Small intestine (tissue), 7 donors: Measurements from ENCODE around the gene PCSK5. TPM values are rescaled to one million over a fixed set of nuclear protein-coding genes. Genes with fewer than 3 reads are reported as not detected.

Experiments
- DNase-seq, 2 donors: peaks; one replicate each; pipeline versions ENCODE4 v3.0.0 to v3.0.0-alpha.2; 2013
- FAIRE-seq: peaks from 2 replicates; lab custom pipeline; 2012; peaks lifted over from hg19 to GRCh38; lab: Jason Lieb, UNC
- H3K27ac ChIP-seq, 3 donors: one replicate each; pipeline ENCODE4 v1.5.1; 2013; ENCODE audit warnings: low read length in 2 of 3, mild to moderate bottlenecking in 2 of 3, control low read depth in 1 of 3, inconsistent platforms in 1 of 3, low read depth in 1 of 3, moderate library complexity in 1 of 3
- H3K27me3 ChIP-seq, 3 donors: one replicate each; pipeline ENCODE4 v1.6.1; 2013; ENCODE audit warnings: low read length in 3 of 3, inconsistent platforms in 1 of 3; ENCODE audit not compliant: control insufficient read depth in 3 of 3, insufficient read depth in 3 of 3
- H3K36me3 ChIP-seq, 3 donors: one replicate each; pipeline ENCODE4 v1.6.1; 2013; ENCODE audit warnings: low read length in 3 of 3, inconsistent platforms in 1 of 3, low read depth in 1 of 3, mild to moderate bottlenecking in 1 of 3, moderate library complexity in 1 of 3; ENCODE audit not compliant: control insufficient read depth in 3 of 3, insufficient read depth in 2 of 3
- H3K4me1 ChIP-seq, 3 donors: one replicate each; pipeline ENCODE4 v1.6.1; 2013; ENCODE audit warnings: low read length in 2 of 3, inconsistent platforms in 1 of 3, low read depth in 1 of 3, mild to moderate bottlenecking in 1 of 3, moderate library complexity in 1 of 3; ENCODE audit not compliant: control insufficient read depth in 3 of 3, insufficient read depth in 2 of 3
- H3K4me3 ChIP-seq, 3 donors: one replicate each; pipeline ENCODE4 v1.5.1; 2013; ENCODE audit warnings: low read length in 3 of 3, control low read depth in 1 of 3, inconsistent platforms in 1 of 3, low read depth in 1 of 3, mild to moderate bottlenecking in 1 of 3, moderate library complexity in 1 of 3
- H3K9me3 ChIP-seq, 2 donors: one replicate each; pipeline ENCODE4 v1.6.1; 2013; ENCODE audit warnings: low read depth in 1 of 2, low read length in 1 of 2; ENCODE audit not compliant: control insufficient read depth in 2 of 2, insufficient read depth in 1 of 2
- WGBS, 3 donors: extraction: QIAGEN DNeasy Blood & Tissue Kit; methylation state at CpG; one replicate each; pipeline ENCODE4 v1.1.7; 2013; 5-methylcytosine and 5-hydroxymethylcytosine counted together
- polyA plus RNA-seq, 4 donors: library from polyadenylated mRNA; stranded (reverse) in 3 of 4; unstranded in 1 of 4; fragments of 200-250 nt in 3 of 4; fragments of 120-200 nt in 1 of 4; gene quantifications; one replicate each; pipeline versions ENCODE4 v1.2.1 to v1.2.3, GENCODE V29; 2013
- donor health status: healthy with polysubstance abuse.
- donor health status: control.
- donor health status: control.
- donor health status: Bipolar disorder and iron deficiency.
- donor health status: healthy.

The PCSK5 gene
- polyA plus RNA-seq, 4 donors, result 10.3 to 92.3 (median 16.6) TPM

DNA sequence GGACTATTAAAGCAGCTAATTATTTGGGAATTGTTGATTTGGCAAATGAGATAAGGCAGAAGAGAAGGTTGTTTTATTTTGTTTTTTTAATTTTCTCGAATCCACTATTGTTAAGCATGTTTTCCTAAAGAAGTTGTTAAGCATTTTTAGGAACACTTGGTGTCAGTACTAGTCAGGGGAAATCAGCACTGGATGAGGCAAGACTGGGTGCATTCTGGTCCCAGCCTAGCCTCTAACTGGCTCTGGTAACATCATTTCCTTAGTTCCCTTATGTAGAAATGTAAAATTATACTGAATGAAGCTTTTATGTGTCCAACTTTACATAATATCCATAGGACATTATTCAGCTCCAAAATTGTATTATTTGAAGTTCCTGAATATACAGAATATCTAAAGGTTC is 196.1 kb downstream of the PCSK5 start:
- Histone ChIP-seq H3K4me3 (no peak overlapping the region), H3K27me3 (no peaks in the 10 kb centered on the region), H3K36me3 (peaks cover 0 to 24% (median 15%) of the 10 kb centered on the region in 3 donors), H3K4me1 (peaks cover 0 to 6% (median 0%) of the 10 kb centered on the region in 3 donors), H3K9me3 (no peaks in the 10 kb centered on the region), H3K27ac (no peak overlapping the region)
- FAIRE-seq, result no peak
- DNase-seq, result no peak
- WGBS, 3 donors, result 77 to 88% (median 86%) methylated on average over 1 of the region's 1 CpG

DNA sequence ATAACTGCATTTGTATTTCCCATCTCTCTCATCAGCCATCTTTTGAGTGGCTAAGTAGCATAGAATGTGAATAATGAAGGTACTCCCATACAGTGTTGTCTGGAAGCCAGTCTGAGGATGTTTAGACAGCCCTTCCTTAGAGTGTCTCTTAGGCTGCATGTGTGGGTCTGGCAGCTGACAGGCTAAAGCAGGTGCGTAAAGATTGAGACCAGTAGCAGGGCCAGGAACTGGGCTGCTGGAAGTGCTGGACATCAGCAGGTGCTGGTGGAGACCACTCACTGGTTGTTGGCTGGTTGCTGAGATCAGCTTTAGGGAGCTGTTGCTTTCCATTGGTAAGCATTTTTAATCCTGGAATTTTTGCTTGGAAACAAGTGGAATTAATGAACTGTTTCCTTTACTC is 197.5 kb downstream of the PCSK5 start:
- H3K4me3 ChIP-seq, result no peak overlapping the region
- H3K4me1 ChIP-seq, result peaks cover 0 to 6% (median 0%) of the 10 kb centered on the region in 3 donors
- no peaks in the 10 kb centered on the region for H3K27me3 ChIP-seq
- H3K27ac ChIP-seq, result no peak overlapping the region
- no peaks in the 10 kb centered on the region for H3K9me3 ChIP-seq
- no peak for DNase-seq
- 93 to 100% (median 96%) methylated on average over 1 of the region's 1 CpG for WGBS, 3 donors
- FAIRE-seq, result no peak
- H3K36me3 ChIP-seq, result peaks cover 0 to 31% (median 24%) of the 10 kb centered on the region in 3 donors

DNA sequence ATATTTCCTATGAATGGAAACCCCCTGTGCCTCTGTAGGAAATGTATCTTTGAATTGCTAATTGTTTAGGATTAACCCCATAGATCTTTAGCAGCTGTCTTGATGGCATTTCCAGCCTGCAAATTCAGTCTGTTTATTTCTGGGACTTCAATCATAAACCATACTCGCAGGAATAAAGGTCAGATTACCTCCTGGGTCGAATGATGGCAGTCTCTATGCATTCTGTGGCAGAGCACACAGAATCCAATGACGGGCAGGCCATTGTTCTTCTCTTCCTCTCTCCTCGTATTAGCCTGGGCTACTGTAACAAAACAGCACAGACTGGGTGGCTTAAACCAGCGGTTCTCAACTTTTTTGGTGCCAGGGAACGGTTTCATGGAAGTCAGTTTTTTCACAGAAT is 199.9 kb downstream of the PCSK5 start:
- Histone ChIP-seq H3K4me1 (peaks cover 0 to 9% (median 0%) of the 10 kb centered on the region in 3 donors), H3K4me3 (no peak overlapping the region), H3K36me3 (peaks cover 0 to 33% (median 21%) of the 10 kb centered on the region in 3 donors), H3K27me3 (no peaks in the 10 kb centered on the region), H3K27ac (no peak overlapping the region), H3K9me3 (no peaks in the 10 kb centered on the region)
- DNase-seq (no peak), FAIRE-seq (no peak)
- WGBS, 3 donors, result 63 to 70% (median 68%) methylated on average over 6 of the region's 6 CpGs

DNA sequence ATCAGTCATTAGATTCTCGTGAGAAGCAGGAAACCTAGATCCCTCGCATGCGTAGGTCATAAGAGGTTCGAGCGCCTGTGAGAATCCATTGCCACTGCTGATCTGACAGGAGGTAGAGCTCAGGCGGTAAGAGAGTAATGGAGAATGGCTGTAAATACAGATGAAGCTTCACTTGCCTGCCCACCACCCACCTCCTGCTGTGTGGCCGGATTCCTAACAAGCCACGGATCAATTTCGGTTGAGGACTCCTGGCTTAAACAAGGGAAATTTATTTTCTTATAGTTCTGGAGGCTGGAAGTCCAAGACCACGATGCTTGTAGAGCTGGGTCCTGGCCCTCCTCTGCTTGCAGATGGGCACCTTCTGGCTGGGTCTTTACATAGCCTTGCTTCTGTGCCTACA is 200.4 kb downstream of the PCSK5 start:
- Histone ChIP-seq H3K4me1 (peaks cover 0 to 13% (median 0%) of the 10 kb centered on the region in 3 donors), H3K4me3 (no peak overlapping the region), H3K9me3 (no peaks in the 10 kb centered on the region), H3K27me3 (no peaks in the 10 kb centered on the region), H3K27ac (no peak overlapping the region), H3K36me3 (peaks cover 0 to 37% (median 23%) of the 10 kb centered on the region in 3 donors)
- FAIRE-seq (no peak), DNase-seq (no peak)
- WGBS, 3 donors, result 90 to 92% (median 91%) methylated on average over 10 of the region's 10 CpGs

DNA sequence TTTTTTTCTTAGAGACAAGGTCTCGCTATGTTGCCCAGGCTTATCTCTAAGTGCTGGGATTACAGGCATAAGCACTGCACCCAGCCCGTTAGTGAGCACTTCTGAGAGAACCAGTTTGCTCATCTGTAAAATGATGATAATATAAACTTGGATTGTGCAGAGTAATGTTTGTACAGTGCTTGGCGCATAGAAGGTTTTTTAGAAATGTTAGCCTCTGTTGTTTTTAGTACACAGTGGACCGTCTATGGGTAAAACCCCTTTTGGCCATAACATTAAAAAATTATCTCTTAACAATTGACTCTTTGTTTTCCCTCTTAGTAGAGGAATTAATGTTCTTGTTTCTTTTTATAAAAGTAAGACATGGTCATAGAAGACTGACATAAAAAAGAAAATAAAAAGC is 202.1 kb downstream of the PCSK5 start:
- H3K9me3 ChIP-seq, result no peaks in the 10 kb centered on the region
- no peak overlapping the region for H3K4me3 ChIP-seq
- DNase-seq (no peak), FAIRE-seq (no peak)
- H3K36me3 ChIP-seq, result peaks cover 4 to 46% (median 24%) of the 10 kb centered on the region in 3 donors
- peaks cover 0 to 8% (median 0%) of the 10 kb centered on the region in 3 donors for H3K4me1 ChIP-seq
- WGBS, 3 donors, result 47 to 53% (median 52%) methylated on average over 4 of the region's 4 CpGs
- H3K27me3 ChIP-seq, result no peaks in the 10 kb centered on the region
- no peak overlapping the region for H3K27ac ChIP-seq

DNA sequence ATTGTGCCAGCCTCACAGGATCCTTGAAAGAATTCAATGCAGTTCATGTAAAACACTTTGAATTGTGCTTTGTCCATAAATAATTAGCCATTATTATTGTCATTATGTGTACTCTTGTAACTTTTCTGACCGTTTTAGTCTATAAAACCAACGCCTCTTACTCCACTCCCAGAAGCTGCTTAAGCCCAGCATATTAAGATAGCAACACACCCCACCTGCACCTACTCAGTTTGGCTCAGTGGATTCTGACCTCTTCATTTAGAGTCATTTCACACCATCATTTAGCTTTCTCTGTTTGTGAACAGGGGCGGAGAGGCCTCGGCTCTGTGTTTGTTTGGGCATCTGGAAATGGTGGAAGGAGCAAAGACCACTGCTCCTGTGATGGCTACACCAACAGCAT is 205.1 kb downstream of the PCSK5 start:
- Histone ChIP-seq H3K27ac (no peak overlapping the region), H3K27me3 (no peaks in the 10 kb centered on the region), H3K4me3 (no peak overlapping the region), H3K9me3 (no peaks in the 10 kb centered on the region), H3K4me1 (peaks cover 0 to 20% (median 2%) of the 10 kb centered on the region in 3 donors), H3K36me3 (peaks cover 7 to 53% (median 30%) of the 10 kb centered on the region in 3 donors)
- peak; percentile 24 to 47 for DNase-seq
- FAIRE-seq, result no peak
- 13 to 64% (median 28%) methylated on average over 4 of the region's 4 CpGs for WGBS, 3 donors

DNA sequence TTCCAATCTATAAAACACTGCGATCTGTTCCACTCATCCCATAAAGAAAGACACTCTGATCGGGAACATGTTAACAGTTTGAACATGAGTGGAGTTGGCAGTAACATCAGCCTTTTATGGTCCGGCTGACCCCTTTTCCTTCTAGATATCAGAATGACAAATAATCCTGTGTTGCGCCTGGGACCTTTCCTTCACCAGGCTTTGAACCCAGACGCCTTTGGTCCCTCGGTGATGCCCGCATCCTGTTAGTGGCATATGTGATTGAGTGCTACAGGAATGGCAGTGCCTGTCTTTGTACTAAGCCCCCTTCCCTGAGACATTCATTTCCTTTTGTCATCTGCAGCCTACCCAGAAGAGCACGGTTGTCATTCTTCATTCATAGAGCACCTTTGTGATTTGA is 209.0 kb downstream of the PCSK5 start:
- Histone ChIP-seq H3K27me3 (no peaks in the 10 kb centered on the region), H3K4me3 (no peak overlapping the region), H3K27ac (no peak overlapping the region), H3K9me3 (no peaks in the 10 kb centered on the region), H3K36me3 (peaks cover 10 to 30% (median 23%) of the 10 kb centered on the region in 3 donors), H3K4me1 (peaks cover 2 to 35% (median 3%) of the 10 kb centered on the region in 3 donors)
- DNase-seq (no peak), FAIRE-seq (no peak)
- 78 to 91% (median 83%) methylated on average over 8 of the region's 8 CpGs for WGBS, 3 donors

DNA sequence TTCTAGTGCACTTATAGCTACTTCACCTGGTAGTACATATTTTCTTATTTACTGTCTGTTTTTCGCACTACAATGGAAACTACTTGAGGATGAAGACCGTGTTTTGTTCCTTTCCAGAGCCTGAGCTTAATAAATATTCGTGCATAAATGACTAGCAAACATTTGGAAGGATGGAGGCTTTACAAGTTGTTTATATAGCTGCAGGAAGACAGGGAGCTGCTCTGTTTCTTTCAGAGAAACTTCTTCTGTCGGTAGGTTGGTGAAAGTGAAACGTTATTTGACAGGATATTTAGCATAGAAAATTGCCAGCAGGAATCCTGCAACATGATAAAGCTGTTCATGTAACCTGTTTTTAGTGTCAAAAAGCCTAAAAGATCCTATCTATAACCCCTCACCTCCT is 210.6 kb downstream of the PCSK5 start:
- no peak overlapping the region for H3K4me3 ChIP-seq
- 23 to 34% (median 28%) methylated on average over 5 of the region's 5 CpGs for WGBS, 3 donors
- FAIRE-seq (no peak), DNase-seq (peak in 1 of 2 donors; percentile 32)
- peaks cover 2 to 40% (median 3%) of the 10 kb centered on the region in 3 donors for H3K4me1 ChIP-seq
- no peaks in the 10 kb centered on the region for H3K27me3 ChIP-seq
- H3K36me3 ChIP-seq, result peaks cover 14 to 30% (median 27%) of the 10 kb centered on the region in 3 donors
- H3K27ac ChIP-seq, result peak overlapping the region in 1 of 3 donors; percentile 31
- no peaks in the 10 kb centered on the region for H3K9me3 ChIP-seq

DNA sequence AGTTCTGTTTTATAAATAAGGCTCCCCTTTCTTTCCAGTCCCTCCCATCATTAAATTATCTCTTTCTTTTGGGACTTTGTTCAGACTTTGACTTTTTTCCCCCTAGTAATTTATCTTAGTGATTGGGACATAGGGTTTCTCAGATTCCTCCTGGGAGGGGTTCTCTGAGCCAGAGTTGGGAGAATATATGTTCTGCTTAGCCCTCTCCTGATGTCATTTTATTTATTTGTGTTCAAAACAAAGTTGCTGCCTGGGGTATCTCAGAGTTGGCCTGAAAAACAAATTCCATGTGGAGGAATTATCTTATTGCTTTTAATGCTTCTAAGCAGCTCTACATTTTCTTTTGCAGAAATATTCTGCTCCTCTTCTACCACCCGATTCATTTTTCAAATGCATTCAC is 211.0 kb downstream of the PCSK5 start:
- FAIRE-seq (no peak), DNase-seq (peak in 1 of 2 donors; percentile 32)
- WGBS, 3 donors, result 69 to 87% (median 70%) methylated on average over 1 of the region's 1 CpG
- H3K4me1 ChIP-seq, result peaks cover 2 to 43% (median 3%) of the 10 kb centered on the region in 3 donors
- H3K36me3 ChIP-seq, result peaks cover 11 to 28% (median 27%) of the 10 kb centered on the region in 3 donors
- H3K27me3 ChIP-seq, result no peaks in the 10 kb centered on the region
- peak overlapping the region in 1 of 3 donors; percentile 31 for H3K27ac ChIP-seq
- no peaks in the 10 kb centered on the region for H3K9me3 ChIP-seq
- no peak overlapping the region for H3K4me3 ChIP-seq
